CD4-positive, alpha-beta T cell (primary cell): ENCODE results near the gene BAZ1A. TPM values are rescaled to one million over a fixed set of nuclear protein-coding genes. Genes with fewer than 3 reads are reported as not detected.

Experiments
- ATAC-seq: fragments of 200-7000 bp; cut with Tn5 transposase; one replicate; pipeline ENCODE4 v1.10.0; 2022; ENCODE audit warnings: mild to moderate bottlenecking; ENCODE audit not compliant: poor library complexity
- CTCF ChIA-PET: fragments of 350-600 bp; sonication (Branson Sonifier 250); formaldehyde crosslinking; loops from one replicate; lab custom pipeline; 2021; ENCODE audit warnings: antibody characterized with exemption, inconsistent platforms; lab: Charles Lee
- POLR2A ChIA-PET: fragments of 350-600 bp; sonication (Branson Sonifier 250); formaldehyde crosslinking; loops from one replicate; lab custom pipeline; 2021; ENCODE audit warnings: antibody characterized with exemption, inconsistent platforms; lab: Charles Lee
- DNase-seq, 14 experiments: peaks; one replicate each; pipeline ENCODE4 v3.0.0-alpha.2; 2013 to 2020; ENCODE audit warnings: mixed read lengths in 2 of 14
- H3K27ac ChIP-seq, 2 donors: one replicate each; pipeline versions ENCODE4 v1.5.1 to v1.7.0; 2013; ENCODE audit warnings: low read length in 2 of 2, low read depth in 1 of 2, mild to moderate bottlenecking in 1 of 2
- H3K27me3 ChIP-seq, 2 experiments: 1 replicate in 1 of 2; 2 replicates in 1 of 2; pipeline versions ENCODE4 v1.6.1 to v1.7.0; 2013; ENCODE audit warnings: low read length in 2 of 2, control low read depth in 1 of 2, mild to moderate bottlenecking in 1 of 2, moderate library complexity in 1 of 2; ENCODE audit not compliant: insufficient read depth in 2 of 2, control insufficient read depth in 1 of 2
- H3K36me3 ChIP-seq: one replicate; pipeline ENCODE4 v1.6.1; 2013; ENCODE audit warnings: low read length, control low read depth; ENCODE audit not compliant: insufficient read depth
- H3K4me1 ChIP-seq: one replicate; pipeline ENCODE4 v1.6.1; 2013; ENCODE audit warnings: low read length, control low read depth; ENCODE audit not compliant: insufficient read depth
- H3K4me3 ChIP-seq: one replicate; pipeline ENCODE4 v1.5.1; 2013; ENCODE audit warnings: mild to moderate bottlenecking, low read length, moderate library complexity
- H3K9me3 ChIP-seq, 2 experiments: 1 replicate in 1 of 2; 2 replicates in 1 of 2; pipeline versions ENCODE4 v1.6.1 to v1.7.0; 2013; ENCODE audit warnings: low read length in 2 of 2, mild to moderate bottlenecking in 2 of 2, control low read depth in 1 of 2, moderate library complexity in 1 of 2; ENCODE audit not compliant: control insufficient read depth in 1 of 2, insufficient read depth in 1 of 2
- H3K27ac Mint-ChIP-seq: one replicate; pipeline ENCODE4 v1.8.0; 2020; ENCODE audit warnings: mixed read lengths
- H3K27me3 Mint-ChIP-seq: one replicate; pipeline ENCODE4 v1.8.0; 2021; ENCODE audit warnings: mixed read lengths
- H3K36me3 Mint-ChIP-seq: one replicate; pipeline ENCODE4 v1.8.0; 2021; ENCODE audit warnings: low read depth, mixed read lengths
- H3K4me1 Mint-ChIP-seq: one replicate; pipeline ENCODE4 v1.8.0; 2021; ENCODE audit warnings: low read depth, mixed read lengths
- H3K4me3 Mint-ChIP-seq: one replicate; pipeline ENCODE4 v1.8.0; 2020; ENCODE audit warnings: mild to moderate bottlenecking, mixed read lengths
- H3K9me3 Mint-ChIP-seq: one replicate; pipeline ENCODE4 v1.8.0; 2020; ENCODE audit warnings: mixed read lengths
- intact Hi-C, 2 experiments: fragments of 100-400 bp; cut with DNase I in 1 of 2; cut with micrococcal nuclease in 1 of 2; formaldehyde crosslinking; loops; one replicate each; pipeline versions ENCODE4 v1.15.1 to v1.9.0; 2023 to 2025; cut with DNase I, micrococcal nuclease
- total RNA-seq, 174 experiments: library from RNA in 2 of 174; stranded (reverse) in 2 of 174; gene quantifications; one replicate each; pipeline ENCODE4 v1.2.3 and lab custom pipeline; 2021 to 2026
- TF ChIP-seq, protein P1 (sequence below): fragments of 200-600 bp; IDR thresholded peaks from one replicate; pipeline ENCODE4 v1.8.0; 2022; ENCODE audit warnings: antibody characterized with exemption, mild to moderate bottlenecking

BAZ1A gene
- total RNA-seq, 2 experiments from 2014 or later, result 46.5 to 52.3 TPM

DNA sequence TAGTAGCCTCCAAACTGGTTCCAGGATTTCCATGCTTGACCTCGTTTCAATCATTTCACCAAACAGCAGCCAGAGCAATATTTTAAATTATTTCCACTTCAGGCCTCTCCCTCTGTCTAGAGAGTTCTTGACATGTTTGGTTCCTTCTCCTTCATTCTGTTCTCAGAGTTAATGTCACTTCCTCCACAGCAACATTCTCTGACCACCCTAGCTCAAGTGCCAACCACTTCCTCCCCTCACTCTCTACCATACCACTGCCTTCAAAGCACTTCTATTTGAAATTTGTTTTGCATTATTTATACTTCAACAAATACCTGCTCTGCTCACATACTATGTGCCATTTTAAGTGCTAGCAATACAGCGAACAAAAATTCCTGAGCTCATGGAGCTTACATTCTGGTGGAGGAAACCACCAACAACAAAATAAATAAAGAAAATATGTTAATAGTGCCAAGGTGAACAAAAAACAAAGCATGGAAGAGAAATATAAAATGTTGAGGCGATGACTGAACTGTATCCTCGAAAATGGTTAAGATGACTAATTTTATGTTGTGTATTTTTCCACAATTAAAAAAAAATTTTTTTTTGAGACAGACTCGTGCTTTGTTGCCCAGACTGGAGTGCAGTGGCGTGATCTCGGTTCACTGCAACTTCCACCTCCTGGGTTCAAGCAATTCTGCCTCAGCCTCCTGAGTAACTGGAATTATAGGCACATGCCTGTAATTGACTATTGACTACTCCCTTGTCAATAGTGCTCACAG lies 17.3 kb downstream of the BAZ1A start:
- H3K27ac Mint-ChIP-seq, result peak overlapping the region; percentile 55
- intact Hi-C loops, result loop anchor here in 1 of 2 experiments (2.0 to 5.0 kb wide), 2 partner anchors 15 to 124 kb away; partner anchors contain the start of gene SRP54
- H3K4me1 ChIP-seq, result peaks cover 18% of the 10 kb centered on the region
- no peaks in the 10 kb centered on the region for H3K27me3 ChIP-seq
- H3K4me1 Mint-ChIP-seq, result peaks cover 47% of the 10 kb centered on the region
- DNase-seq, result peak in 6 of 14 experiments; percentile 4 to 75 (median 35)
- peaks cover 0 to 3% of the 10 kb centered on the region in 2 experiments for H3K9me3 ChIP-seq
- peak; percentile 83 for ATAC-seq
- peaks cover 77% of the 10 kb centered on the region for H3K36me3 Mint-ChIP-seq
- TF ChIP-seq, protein P1, sequence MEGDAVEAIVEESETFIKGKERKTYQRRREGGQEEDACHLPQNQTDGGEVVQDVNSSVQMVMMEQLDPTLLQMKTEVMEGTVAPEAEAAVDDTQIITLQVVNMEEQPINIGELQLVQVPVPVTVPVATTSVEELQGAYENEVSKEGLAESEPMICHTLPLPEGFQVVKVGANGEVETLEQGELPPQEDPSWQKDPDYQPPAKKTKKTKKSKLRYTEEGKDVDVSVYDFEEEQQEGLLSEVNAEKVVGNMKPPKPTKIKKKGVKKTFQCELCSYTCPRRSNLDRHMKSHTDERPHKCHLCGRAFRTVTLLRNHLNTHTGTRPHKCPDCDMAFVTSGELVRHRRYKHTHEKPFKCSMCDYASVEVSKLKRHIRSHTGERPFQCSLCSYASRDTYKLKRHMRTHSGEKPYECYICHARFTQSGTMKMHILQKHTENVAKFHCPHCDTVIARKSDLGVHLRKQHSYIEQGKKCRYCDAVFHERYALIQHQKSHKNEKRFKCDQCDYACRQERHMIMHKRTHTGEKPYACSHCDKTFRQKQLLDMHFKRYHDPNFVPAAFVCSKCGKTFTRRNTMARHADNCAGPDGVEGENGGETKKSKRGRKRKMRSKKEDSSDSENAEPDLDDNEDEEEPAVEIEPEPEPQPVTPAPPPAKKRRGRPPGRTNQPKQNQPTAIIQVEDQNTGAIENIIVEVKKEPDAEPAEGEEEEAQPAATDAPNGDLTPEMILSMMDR, result no peak
- no peaks in the 10 kb centered on the region for H3K9me3 Mint-ChIP-seq
- peak overlapping the region; percentile 9 for H3K4me3 Mint-ChIP-seq
- H3K4me3 ChIP-seq, result no peak overlapping the region
- H3K27ac ChIP-seq, result peak overlapping the region; percentile 24 to 43
- CTCF ChIA-PET, result interaction anchor here (2.0 kb wide), 1 partner anchor 124 kb away, joined by 7 read pairs; the partner anchor contains the start of gene SRP54
- no peaks in the 10 kb centered on the region for H3K27me3 Mint-ChIP-seq
- POLR2A ChIA-PET, result interaction anchor here (0.9 to 1.7 kb wide), 7 partner anchors 9 to 264 kb away, joined by 3 to 36 read pairs (median 6); partner anchors contain the start of genes BAZ1A, PPP2R3C and SRP54
- peaks cover 45% of the 10 kb centered on the region for H3K36me3 ChIP-seq

DNA sequence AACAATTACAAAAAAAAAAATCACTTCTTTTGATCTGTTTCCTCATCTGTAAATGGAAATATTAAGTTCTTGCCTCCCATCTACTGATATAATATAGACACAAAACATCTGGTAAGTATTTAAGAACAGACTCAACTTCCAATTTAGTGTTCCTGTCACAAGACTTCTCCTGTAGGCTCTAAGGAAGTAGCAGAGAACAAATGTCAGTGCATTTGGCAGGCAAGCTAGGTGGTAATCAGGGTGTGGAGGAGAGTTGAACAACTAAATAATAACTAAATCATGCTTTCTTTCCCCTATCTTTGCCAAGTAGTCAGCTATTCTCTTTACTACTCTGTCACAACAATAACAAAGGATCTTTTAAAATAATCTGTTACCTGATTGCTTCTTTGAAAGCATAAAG lies 22.1 kb downstream of the BAZ1A start:
- H3K27me3 ChIP-seq, result no peaks in the 10 kb centered on the region
- intact Hi-C loops, result no loop called here
- Mint-ChIP-seq H3K36me3 (peaks cover 68% of the 10 kb centered on the region), H3K9me3 (no peaks in the 10 kb centered on the region), H3K27me3 (no peaks in the 10 kb centered on the region), H3K4me3 (no peak overlapping the region), H3K27ac (no peak overlapping the region), H3K4me1 (peaks cover 47% of the 10 kb centered on the region)
- peaks cover 30% of the 10 kb centered on the region for H3K36me3 ChIP-seq
- H3K4me3 ChIP-seq, result no peak overlapping the region
- no peak overlapping the region for H3K27ac ChIP-seq
- ChIA-PET POLR2A (no interaction called here), CTCF (interaction anchor here (1.1 kb wide), 1 partner anchor 8 kb away, joined by 5 read pairs; no protein-coding TSS in a partner anchor)
- peaks cover 14% of the 10 kb centered on the region for H3K4me1 ChIP-seq
- TF ChIP-seq, protein P1, result no peak
- peaks cover 0 to under 1% of the 10 kb centered on the region in 2 experiments for H3K9me3 ChIP-seq
- ATAC-seq, result no peak
- no peak for DNase-seq

DNA sequence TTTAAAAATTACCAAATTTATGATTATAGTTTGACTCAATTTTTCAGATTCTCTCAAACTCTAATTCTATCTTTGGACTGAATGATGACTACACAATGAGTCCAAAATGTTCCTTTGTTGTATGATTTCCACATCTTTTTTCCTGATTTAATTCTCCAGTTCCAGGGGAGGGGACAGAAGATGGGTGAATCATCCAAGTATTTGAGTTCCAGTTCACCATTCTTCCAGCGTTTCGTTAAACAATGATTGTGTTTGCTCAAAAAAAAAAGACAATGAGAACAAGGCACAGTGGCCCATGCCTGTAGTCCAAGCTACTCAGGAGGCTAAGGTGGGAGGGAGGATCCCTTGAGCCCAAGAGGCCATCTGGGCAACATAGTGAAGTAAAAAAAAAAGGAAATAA lies 23.8 kb downstream of the BAZ1A start:
- DNase-seq (no peak), ATAC-seq (no peak)
- Mint-ChIP-seq H3K27me3 (no peaks in the 10 kb centered on the region), H3K36me3 (peaks cover 66% of the 10 kb centered on the region), H3K27ac (no peak overlapping the region), H3K9me3 (no peaks in the 10 kb centered on the region), H3K4me1 (peaks cover 36% of the 10 kb centered on the region), H3K4me3 (no peak overlapping the region)
- CTCF ChIA-PET, result interaction anchor here (0.6 to 1.1 kb wide), 2 partner anchors 15 to 60 kb away, joined by 3 read pairs; no protein-coding TSS in a partner anchor
- TF ChIP-seq, protein P1, result no peak
- no peak overlapping the region for H3K27ac ChIP-seq
- peaks cover 30% of the 10 kb centered on the region for H3K36me3 ChIP-seq
- H3K4me3 ChIP-seq, result no peak overlapping the region
- H3K9me3 ChIP-seq, result no peaks in the 10 kb centered on the region
- no peaks in the 10 kb centered on the region for H3K27me3 ChIP-seq
- peaks cover 3% of the 10 kb centered on the region for H3K4me1 ChIP-seq
- POLR2A ChIA-PET, result interaction anchor here (1.3 to 1.4 kb wide), 2 partner anchors 18 to 21 kb away, joined by 3 to 6 read pairs; no protein-coding TSS in a partner anchor
- intact Hi-C loops, result no loop called here
